Gastroesophageal sphincter (tissue), 3 donors: ENCODE results near the gene CLGN.

Experiments
- EP300 ChIP-seq: sonication (generic); formaldehyde crosslinking; IDR thresholded peaks from one replicate; pipeline ENCODE4 v1.6.1; 2017; ENCODE audit warnings: antibody characterized with exemption, mild to moderate bottlenecking
- POLR2A ChIP-seq, 2 donors: fragments of 450-650 bp; IDR thresholded peaks; one replicate each; pipeline ENCODE4 v1.6.1; 2017; ENCODE audit warnings: antibody characterized with exemption in 2 of 2, mild to moderate bottlenecking in 2 of 2, moderate library complexity in 1 of 2
- POLR2AphosphoS5 ChIP-seq: sonication (generic); formaldehyde crosslinking; IDR thresholded peaks from one replicate; pipeline ENCODE4 v1.6.1; 2017; ENCODE audit warnings: antibody characterized with exemption
- TF ChIP-seq, protein P1 (sequence below), 4 experiments: fragments of 200-600 bp in 2 of 4; fragments of 450-650 bp in 2 of 4; sonication (generic) in 1 of 4; IDR thresholded peaks; one replicate each; pipeline ENCODE4 v1.5.1; 2017 to 2019; ENCODE audit warnings: antibody characterized with exemption in 4 of 4, mild to moderate bottlenecking in 2 of 4, moderate library complexity in 2 of 4

- TF ChIP-seq, protein P1, sequence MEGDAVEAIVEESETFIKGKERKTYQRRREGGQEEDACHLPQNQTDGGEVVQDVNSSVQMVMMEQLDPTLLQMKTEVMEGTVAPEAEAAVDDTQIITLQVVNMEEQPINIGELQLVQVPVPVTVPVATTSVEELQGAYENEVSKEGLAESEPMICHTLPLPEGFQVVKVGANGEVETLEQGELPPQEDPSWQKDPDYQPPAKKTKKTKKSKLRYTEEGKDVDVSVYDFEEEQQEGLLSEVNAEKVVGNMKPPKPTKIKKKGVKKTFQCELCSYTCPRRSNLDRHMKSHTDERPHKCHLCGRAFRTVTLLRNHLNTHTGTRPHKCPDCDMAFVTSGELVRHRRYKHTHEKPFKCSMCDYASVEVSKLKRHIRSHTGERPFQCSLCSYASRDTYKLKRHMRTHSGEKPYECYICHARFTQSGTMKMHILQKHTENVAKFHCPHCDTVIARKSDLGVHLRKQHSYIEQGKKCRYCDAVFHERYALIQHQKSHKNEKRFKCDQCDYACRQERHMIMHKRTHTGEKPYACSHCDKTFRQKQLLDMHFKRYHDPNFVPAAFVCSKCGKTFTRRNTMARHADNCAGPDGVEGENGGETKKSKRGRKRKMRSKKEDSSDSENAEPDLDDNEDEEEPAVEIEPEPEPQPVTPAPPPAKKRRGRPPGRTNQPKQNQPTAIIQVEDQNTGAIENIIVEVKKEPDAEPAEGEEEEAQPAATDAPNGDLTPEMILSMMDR (IDR thresholded peaks at IDR 0.05): no peak
- no peak for TF ChIP-seq POLR2AphosphoS5
- no peak for TF ChIP-seq EP300
- TF ChIP-seq POLR2A (IDR thresholded peaks at IDR 0.05): no peak
These were observed 76.1 kb downstream of the CLGN start for GRCh38 chr4:140351093-140352075.
